Measurements from ENCODE around the gene P2RY14.

Gene P2RY14

GRCh38 chr3:151213881-151214280 is 64.5 kb downstream of the P2RY14 start:
- no peak for DNase-seq (ENCODE audit: low read depth)

- DNase-seq (ENCODE audit: low read depth): no peak
Observed at GRCh38 chr3:151213151-151213550, 65.2 kb downstream of the P2RY14 start.

- no peak for DNase-seq (ENCODE audit: low read depth)
Observed at GRCh38 chr3:151210676-151211381, 67.5 kb downstream of the P2RY14 start.

- DNase-seq (ENCODE audit: low read depth): no peak
Observed at GRCh38 chr3:151209654-151210053, 68.7 kb downstream of the P2RY14 start.

GRCh38 chr3:151206201-151206600 is 72.1 kb downstream of the P2RY14 start:
- DNase-seq (ENCODE audit: low read depth): no peak

GRCh38 chr3:151205482-151205881 is 72.9 kb downstream of the P2RY14 start:
- DNase-seq (ENCODE audit: low read depth): no peak

- no peak for DNase-seq (ENCODE audit: low read depth)
Observed at GRCh38 chr3:151204530-151205402, 73.6 kb downstream of the P2RY14 start.

GRCh38 chr3:151203051-151203420 is 75.3 kb downstream of the P2RY14 start, which contains the start of gene GPR171:
Gene GPR171, minus strand, starts transcription at chr3:151203216. Its CDS starts 3,830 bp downstream, at chr3:151199386.
- DNase-seq (ENCODE audit: low read depth): no peak

- DNase-seq (ENCODE audit: low read depth): no peak
Observed at GRCh38 chr3:151201051-151201730, 77.2 kb downstream of the P2RY14 start.

GRCh38 chr3:151200586-151200985 is 77.8 kb downstream of the P2RY14 start:
- no peak for DNase-seq (ENCODE audit: low read depth)

GRCh38 chr3:151199554-151200438 is 78.5 kb downstream of the P2RY14 start:
- no peak for DNase-seq (ENCODE audit: low read depth)

- DNase-seq (ENCODE audit: low read depth): no peak
Observed at GRCh38 chr3:151198849-151199248, 79.5 kb downstream of the P2RY14 start.

GRCh38 chr3:151197981-151198767 is 80.2 kb downstream of the P2RY14 start:
- no peak for DNase-seq (ENCODE audit: low read depth)

- no peak for DNase-seq (ENCODE audit: low read depth)
Observed at GRCh38 chr3:151197228-151197627, 81.1 kb downstream of the P2RY14 start.

- no peak for DNase-seq (ENCODE audit: low read depth)
Observed at GRCh38 chr3:151196434-151196833, 81.9 kb downstream of the P2RY14 start.

GRCh38 chr3:151195826-151196225 is 82.5 kb downstream of the P2RY14 start:
- DNase-seq (ENCODE audit: low read depth): no peak

- no peak for DNase-seq (ENCODE audit: low read depth)
Observed at GRCh38 chr3:151192545-151192944, 85.8 kb downstream of the P2RY14 start.

GRCh38 chr3:151191095-151191494 is 87.2 kb downstream of the P2RY14 start:
- no peak for DNase-seq (ENCODE audit: low read depth)

GRCh38 chr3:151183265-151183671 is 95.1 kb downstream of the P2RY14 start:
- DNase-seq (ENCODE audit: low read depth): no peak

GRCh38 chr3:151182349-151183079 is 95.8 kb downstream of the P2RY14 start:
- DNase-seq (ENCODE audit: low read depth): no peak
